Activated T-helper 2 cell treated with anti-CD3 and anti-CD28 coated beads, Interferon-gamma antibody, Interleukin-2, Interleukin-4, amounts not matched to agents 10 μg/mL and 5 μg/mL and 100 μg/mL, durations not matched to agents 14 hours and 24 hours and 36 hours (primary cell): Measurements from ENCODE around the gene OPRM1. TPM values are rescaled to one million over a fixed set of nuclear protein-coding genes. Genes with fewer than 3 reads are reported as not detected.

Source experiments
- DNase-seq: peaks from one replicate; pipeline ENCODE4 v3.0.0; 2021; ENCODE audit warnings: low spot score
- H3K27ac Mint-ChIP-seq: one replicate; pipeline ENCODE4 v1.8.0; 2021; ENCODE audit warnings: mixed read lengths
- H3K27me3 Mint-ChIP-seq: one replicate; pipeline ENCODE4 v1.8.0; 2021; ENCODE audit warnings: low read depth, mixed read lengths
- H3K36me3 Mint-ChIP-seq: one replicate; pipeline ENCODE4 v1.8.0; 2021; ENCODE audit warnings: low read depth, mixed read lengths
- H3K4me1 Mint-ChIP-seq: one replicate; pipeline ENCODE4 v1.8.0; 2021; ENCODE audit warnings: low read depth, mixed read lengths
- H3K4me3 Mint-ChIP-seq: one replicate; pipeline ENCODE4 v1.8.0; 2021; ENCODE audit warnings: low read depth, mild to moderate bottlenecking, moderate library complexity, mixed read lengths
- H3K9me3 Mint-ChIP-seq: one replicate; pipeline ENCODE4 v1.8.0; 2021; ENCODE audit warnings: mixed read lengths
- intact Hi-C: fragments of 100-400 bp; cut with micrococcal nuclease; formaldehyde crosslinking; loops from one replicate; pipeline ENCODE4 v1.15.1; 2023
- total RNA-seq: library from RNA; stranded (reverse); gene quantifications from 2 replicates; pipeline ENCODE4 v1.2.3, GENCODE V29; 2022

Gene OPRM1
- not detected in 2 replicates for total RNA-seq

DNA sequence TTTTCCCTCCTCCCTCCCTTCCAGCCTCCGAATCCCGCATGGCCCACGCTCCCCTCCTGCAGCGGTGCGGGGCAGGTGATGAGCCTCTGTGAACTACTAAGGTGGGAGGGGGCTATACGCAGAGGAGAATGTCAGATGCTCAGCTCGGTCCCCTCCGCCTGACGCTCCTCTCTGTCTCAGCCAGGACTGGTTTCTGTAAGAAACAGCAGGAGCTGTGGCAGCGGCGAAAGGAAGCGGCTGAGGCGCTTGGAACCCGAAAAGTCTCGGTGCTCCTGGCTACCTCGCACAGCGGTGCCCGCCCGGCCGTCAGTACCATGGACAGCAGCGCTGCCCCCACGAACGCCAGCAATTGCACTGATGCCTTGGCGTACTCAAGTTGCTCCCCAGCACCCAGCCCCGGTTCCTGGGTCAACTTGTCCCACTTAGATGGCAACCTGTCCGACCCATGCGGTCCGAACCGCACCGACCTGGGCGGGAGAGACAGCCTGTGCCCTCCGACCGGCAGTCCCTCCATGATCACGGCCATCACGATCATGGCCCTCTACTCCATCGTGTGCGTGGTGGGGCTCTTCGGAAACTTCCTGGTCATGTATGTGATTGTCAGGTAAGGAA, at the start of gene OPRM1:
Gene OPRM1 (plus strand): TSS at position 10 of the 612 bp plus-strand sequence. CDS start 305 bp downstream, at position 315.
- Mint-ChIP-seq H3K27me3 (no peaks in the 10 kb centered on the region), H3K4me1 (no peaks in the 10 kb centered on the region), H3K9me3 (no peaks in the 10 kb centered on the region), H3K27ac (no peak within 1 kb of the TSS), H3K4me3 (no peak within 1 kb of the TSS), H3K36me3 (no peaks in the 10 kb centered on the region)
- DNase-seq = peak; percentile 25
- intact Hi-C loops = no loop called here

DNA sequence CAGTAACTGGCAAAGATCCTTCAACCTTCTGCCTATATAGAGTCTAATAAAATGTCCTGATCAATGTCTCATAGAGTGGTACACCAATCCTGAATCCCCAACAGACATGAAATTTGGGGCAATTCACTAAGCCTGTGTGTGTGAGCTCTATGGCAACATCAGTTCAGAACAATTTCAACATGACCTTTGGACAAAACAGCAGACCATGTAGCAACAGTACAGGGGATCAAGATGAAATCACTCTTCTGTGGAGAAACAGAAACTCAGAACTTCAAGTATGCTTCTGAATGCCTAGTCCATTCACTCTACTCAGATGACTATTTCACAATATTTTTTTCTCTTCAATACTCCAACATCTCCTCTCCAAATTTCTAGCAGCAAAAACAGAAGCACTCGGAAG, 49.1 kb upstream of the OPRM1 start:
- intact Hi-C loops = no loop called here
- H3K27me3 Mint-ChIP-seq = no peaks in the 10 kb centered on the region

DNA sequence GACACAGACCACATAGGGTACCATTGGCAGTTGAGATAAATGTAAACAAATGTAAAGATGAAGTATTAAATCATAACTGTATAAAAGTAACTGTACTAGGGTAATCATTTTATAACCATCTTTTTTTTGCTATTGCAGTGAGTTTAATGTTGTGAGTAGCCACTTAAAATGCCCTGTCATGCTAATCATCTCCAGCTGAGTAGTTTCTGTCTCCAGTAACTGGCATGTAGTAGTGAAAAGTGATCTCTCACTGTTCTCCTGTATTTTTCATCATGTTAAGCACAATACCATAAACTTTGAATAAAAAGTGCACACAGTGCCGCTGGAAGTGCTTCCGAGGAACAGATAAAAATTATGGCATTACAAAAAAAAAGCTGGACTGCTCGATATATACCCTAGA, 45.0 kb upstream of the OPRM1 start:
- H3K4me1 Mint-ChIP-seq = no peaks in the 10 kb centered on the region
- H3K27me3 Mint-ChIP-seq = no peaks in the 10 kb centered on the region
- no peak for DNase-seq
- no peaks in the 10 kb centered on the region for H3K9me3 Mint-ChIP-seq
- intact Hi-C loops = no loop called here
- no peak overlapping the region for H3K4me3 Mint-ChIP-seq
- no peak overlapping the region for H3K27ac Mint-ChIP-seq
- no peaks in the 10 kb centered on the region for H3K36me3 Mint-ChIP-seq

More for the DNA sequence above, 49.1 kb upstream of the OPRM1 start:
- H3K27ac Mint-ChIP-seq = no peak overlapping the region
- H3K4me3 Mint-ChIP-seq = no peak overlapping the region
- no peak for DNase-seq
- no peaks in the 10 kb centered on the region for H3K4me1 Mint-ChIP-seq
- no peaks in the 10 kb centered on the region for H3K36me3 Mint-ChIP-seq
- no peaks in the 10 kb centered on the region for H3K9me3 Mint-ChIP-seq

DNA sequence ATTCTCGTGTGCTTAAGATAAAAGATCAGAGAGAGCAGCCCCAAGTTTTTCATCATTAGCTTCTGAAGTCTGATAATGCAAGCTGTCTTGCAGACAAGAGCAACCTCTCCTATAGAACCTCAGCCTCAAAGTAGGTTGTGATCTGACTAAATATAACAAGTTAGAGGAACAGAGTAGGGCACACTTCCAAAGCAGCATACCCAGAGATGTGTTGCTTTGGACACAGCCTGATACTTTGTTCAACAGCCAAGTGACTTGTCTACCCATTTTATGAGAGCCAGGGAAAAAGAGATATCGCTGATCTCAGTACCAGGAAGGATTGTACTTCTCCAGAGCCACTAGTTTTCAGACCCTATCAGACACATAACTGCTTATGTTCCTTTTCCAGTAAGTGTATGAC, 44.2 kb upstream of the OPRM1 start:
- Mint-ChIP-seq H3K4me3 (no peak overlapping the region), H3K27me3 (no peaks in the 10 kb centered on the region), H3K9me3 (no peaks in the 10 kb centered on the region), H3K27ac (no peak overlapping the region), H3K36me3 (no peaks in the 10 kb centered on the region), H3K4me1 (no peaks in the 10 kb centered on the region)
- intact Hi-C loops = no loop called here
- DNase-seq = no peak

DNA sequence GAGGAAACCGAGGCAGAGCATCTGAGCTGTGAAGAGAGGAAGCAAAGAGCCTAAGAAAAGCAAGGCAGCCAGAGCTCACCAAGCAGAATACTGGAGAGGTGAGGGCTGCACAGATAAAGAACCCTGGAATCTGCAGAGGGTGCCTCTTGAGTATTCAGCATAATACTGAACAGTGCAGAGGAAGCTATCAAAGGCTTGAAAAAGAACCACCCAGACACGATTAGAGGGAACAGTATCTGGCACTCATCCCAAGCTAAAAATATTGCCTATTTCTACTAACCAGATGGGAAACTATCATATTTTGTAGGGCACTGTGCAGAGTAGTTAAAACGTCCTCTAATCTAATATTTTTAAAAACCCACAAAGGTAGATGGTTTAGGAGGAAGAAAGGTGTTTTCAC, 41.8 kb upstream of the OPRM1 start:
- no peaks in the 10 kb centered on the region for H3K27me3 Mint-ChIP-seq
- intact Hi-C loops = no loop called here
- H3K36me3 Mint-ChIP-seq = no peaks in the 10 kb centered on the region
- no peak overlapping the region for H3K27ac Mint-ChIP-seq
- H3K4me1 Mint-ChIP-seq = no peaks in the 10 kb centered on the region
- DNase-seq = no peak
- H3K4me3 Mint-ChIP-seq = no peak overlapping the region
- no peaks in the 10 kb centered on the region for H3K9me3 Mint-ChIP-seq

DNA sequence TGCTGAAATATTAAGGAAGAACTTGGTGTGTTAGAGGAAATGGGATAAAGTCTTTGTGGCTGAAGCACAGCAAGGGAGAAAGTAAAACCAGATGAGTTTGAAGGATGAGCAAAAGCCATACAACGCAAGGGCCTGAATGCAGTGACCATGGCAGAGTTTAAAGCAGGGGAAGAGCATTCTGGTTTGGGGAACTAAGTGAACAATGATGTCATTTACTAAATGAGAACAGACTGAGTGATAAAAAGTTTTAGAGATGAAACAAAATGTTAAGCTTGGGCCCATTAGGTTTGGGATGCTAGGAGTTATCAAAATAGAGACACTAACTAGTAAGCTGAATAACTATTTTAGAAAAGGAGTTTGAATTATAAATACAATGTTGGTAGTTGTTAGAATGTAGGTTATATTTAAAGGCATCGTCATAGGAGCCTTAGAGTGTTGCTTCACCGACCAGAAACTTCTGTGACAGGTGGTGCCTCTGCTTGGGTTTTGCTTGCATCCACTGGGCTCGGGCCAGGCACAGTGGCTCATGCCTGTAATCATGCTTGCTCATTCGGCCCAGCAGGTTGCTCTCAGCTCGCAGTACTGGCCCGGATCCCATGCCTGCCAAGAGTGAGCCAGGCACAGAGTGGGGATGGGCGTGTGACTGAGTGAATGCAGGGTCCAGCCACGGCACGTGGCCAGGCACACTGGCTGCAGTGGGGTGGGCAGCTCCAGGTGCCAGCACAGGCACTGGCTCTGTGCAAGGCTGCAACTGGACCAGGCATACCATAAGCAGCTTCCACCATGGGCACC, 37.4 kb upstream of the OPRM1 start:
- no peaks in the 10 kb centered on the region for H3K27me3 Mint-ChIP-seq
- H3K9me3 Mint-ChIP-seq = no peaks in the 10 kb centered on the region
- intact Hi-C loops = no loop called here
- H3K36me3 Mint-ChIP-seq = no peaks in the 10 kb centered on the region
- DNase-seq = no peak
- H3K27ac Mint-ChIP-seq = no peak overlapping the region
- H3K4me1 Mint-ChIP-seq = no peaks in the 10 kb centered on the region
- H3K4me3 Mint-ChIP-seq = no peak overlapping the region

DNA sequence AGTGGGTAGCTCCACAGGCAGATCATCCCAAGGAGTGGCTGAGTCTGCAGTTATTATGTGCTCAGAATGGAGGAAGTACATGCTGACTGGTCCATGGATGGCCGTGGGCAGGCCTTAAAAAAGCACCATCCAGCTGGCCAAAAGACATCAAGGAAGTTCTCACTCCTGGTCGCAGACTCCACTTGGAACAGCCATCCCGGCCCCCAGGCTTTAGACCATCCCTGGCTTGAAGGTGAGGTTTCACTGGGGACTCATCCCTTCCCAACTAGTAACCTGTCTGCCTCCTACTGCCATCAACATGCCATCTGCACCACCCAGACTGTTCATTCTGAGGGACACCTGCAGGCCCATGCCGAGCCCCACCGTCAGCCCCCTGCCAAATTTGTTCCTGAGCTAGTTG, 36.1 kb upstream of the OPRM1 start:
- no peak overlapping the region for H3K4me3 Mint-ChIP-seq
- no peak for DNase-seq
- H3K36me3 Mint-ChIP-seq = no peaks in the 10 kb centered on the region
- H3K27me3 Mint-ChIP-seq = no peaks in the 10 kb centered on the region
- H3K9me3 Mint-ChIP-seq = no peaks in the 10 kb centered on the region
- intact Hi-C loops = no loop called here
- H3K4me1 Mint-ChIP-seq = no peaks in the 10 kb centered on the region
- no peak overlapping the region for H3K27ac Mint-ChIP-seq

DNA sequence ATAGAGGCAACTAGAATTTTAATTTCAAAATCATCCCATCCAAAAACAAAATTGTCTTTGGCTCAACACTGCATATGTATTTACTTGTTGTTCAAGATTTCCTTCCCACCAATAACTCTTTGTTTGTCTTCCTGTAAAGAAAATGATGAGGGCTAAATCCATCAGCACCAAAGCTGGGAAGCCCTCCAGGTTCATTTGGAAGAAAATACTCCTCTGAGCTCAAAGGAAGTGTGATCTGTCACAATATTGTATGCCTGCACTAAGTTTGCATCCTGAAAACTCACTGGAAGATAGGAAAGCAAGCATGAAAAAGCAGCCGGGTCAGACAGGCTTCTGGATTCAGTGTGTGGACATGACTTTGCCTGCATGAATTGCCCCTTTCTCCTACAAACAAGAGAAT, 28.7 kb upstream of the OPRM1 start:
- no peak for DNase-seq
- no peaks in the 10 kb centered on the region for H3K36me3 Mint-ChIP-seq

DNA sequence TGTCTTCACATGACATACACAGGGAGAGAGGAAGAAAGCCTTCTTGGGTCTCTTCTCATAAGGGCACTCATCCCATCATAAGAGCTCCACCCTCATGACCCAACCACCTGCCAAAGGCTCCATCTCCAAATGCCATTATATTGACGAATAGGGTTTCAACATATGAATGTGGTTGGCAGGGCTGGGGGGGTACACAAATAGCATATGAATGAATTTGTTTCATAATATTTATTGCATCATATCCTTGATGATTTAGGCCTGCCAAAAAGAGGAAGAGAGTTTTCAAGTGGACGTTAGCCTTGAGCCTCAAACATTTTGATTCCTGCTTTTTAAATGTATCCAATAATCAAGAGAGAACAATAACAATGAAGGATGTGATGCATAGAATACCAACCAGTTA, 26.2 kb upstream of the OPRM1 start:
- intact Hi-C loops = no loop called here
- no peaks in the 10 kb centered on the region for H3K27me3 Mint-ChIP-seq

More for the DNA sequence above, 28.7 kb upstream of the OPRM1 start:
- intact Hi-C loops = no loop called here
- Mint-ChIP-seq H3K27me3 (no peaks in the 10 kb centered on the region), H3K4me1 (no peaks in the 10 kb centered on the region), H3K9me3 (no peaks in the 10 kb centered on the region), H3K27ac (no peak overlapping the region), H3K4me3 (no peak overlapping the region)

DNA sequence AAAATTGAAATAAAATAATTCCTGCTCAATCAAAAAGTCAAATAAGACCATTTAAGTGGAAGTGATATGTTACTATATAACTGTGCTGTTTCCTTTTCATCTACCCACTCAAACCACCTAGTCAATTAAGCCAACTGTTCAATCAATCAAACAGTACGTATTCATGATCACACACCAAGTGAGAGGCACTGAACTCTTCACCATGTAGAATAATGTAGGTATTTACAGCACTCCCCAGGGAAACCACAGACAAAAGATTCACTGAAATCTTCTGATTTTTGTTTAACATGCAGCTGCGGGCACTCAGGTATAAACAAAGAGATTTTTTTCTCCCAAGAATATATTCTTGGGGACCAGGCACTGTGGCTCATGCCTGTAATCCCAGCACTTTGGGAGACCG, 21.3 kb upstream of the OPRM1 start:
- Mint-ChIP-seq H3K27ac (no peak overlapping the region), H3K36me3 (no peaks in the 10 kb centered on the region), H3K4me1 (no peaks in the 10 kb centered on the region), H3K27me3 (no peaks in the 10 kb centered on the region), H3K9me3 (no peaks in the 10 kb centered on the region), H3K4me3 (no peak overlapping the region)
- intact Hi-C loops = no loop called here
- no peak for DNase-seq

More for the DNA sequence above, 26.2 kb upstream of the OPRM1 start:
- no peak for DNase-seq
- Mint-ChIP-seq H3K4me3 (no peak overlapping the region), H3K4me1 (no peaks in the 10 kb centered on the region), H3K9me3 (no peaks in the 10 kb centered on the region), H3K36me3 (no peaks in the 10 kb centered on the region), H3K27ac (no peak overlapping the region)

DNA sequence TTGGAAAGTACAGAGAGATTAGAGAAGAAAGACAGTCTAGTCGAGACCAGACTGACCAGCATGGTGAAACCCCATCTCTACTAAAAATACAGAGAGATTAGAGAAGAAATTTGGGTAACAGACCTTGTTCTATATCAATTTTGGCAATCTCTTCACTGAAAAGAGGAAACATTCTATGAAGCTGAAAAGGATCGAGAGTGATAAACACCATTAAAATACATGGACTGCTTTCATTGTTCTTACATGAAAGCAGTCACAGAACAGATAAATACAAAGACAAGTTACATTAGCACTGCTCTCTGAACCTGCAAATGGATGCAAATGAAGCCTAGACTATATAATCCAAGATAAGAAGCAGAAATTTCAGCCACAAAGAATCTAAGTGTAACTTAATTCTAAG, 8.4 kb upstream of the OPRM1 start:
- H3K27ac Mint-ChIP-seq = no peak overlapping the region
- no peak for DNase-seq
- intact Hi-C loops = no loop called here
- no peaks in the 10 kb centered on the region for H3K27me3 Mint-ChIP-seq
- H3K4me1 Mint-ChIP-seq = no peaks in the 10 kb centered on the region
- H3K9me3 Mint-ChIP-seq = no peaks in the 10 kb centered on the region
- no peaks in the 10 kb centered on the region for H3K36me3 Mint-ChIP-seq
- no peak overlapping the region for H3K4me3 Mint-ChIP-seq

DNA sequence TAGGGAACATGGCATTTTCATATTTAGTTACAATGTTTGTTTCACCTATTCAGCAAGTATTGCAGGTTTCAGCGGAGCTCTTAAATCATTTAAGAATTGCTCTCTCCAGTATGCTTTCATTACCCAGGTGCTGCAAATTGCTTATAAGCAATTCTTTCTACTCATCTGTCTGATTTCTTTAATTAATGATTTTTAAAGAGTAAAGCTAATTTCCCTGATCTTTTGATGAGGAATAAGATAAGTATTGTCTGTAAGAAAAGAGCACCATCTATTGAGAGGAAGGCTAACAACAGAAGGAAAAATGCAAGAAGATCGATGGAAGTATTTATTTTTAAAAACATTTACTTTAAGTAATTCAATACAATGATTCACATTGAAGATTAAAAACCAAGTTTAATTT, 2.0 kb downstream of the OPRM1 start:
- Mint-ChIP-seq H3K4me3 (no peak overlapping the region), H3K4me1 (no peaks in the 10 kb centered on the region), H3K36me3 (no peaks in the 10 kb centered on the region), H3K9me3 (no peaks in the 10 kb centered on the region), H3K27ac (no peak overlapping the region), H3K27me3 (no peaks in the 10 kb centered on the region)
- intact Hi-C loops = no loop called here
- DNase-seq = no peak

DNA sequence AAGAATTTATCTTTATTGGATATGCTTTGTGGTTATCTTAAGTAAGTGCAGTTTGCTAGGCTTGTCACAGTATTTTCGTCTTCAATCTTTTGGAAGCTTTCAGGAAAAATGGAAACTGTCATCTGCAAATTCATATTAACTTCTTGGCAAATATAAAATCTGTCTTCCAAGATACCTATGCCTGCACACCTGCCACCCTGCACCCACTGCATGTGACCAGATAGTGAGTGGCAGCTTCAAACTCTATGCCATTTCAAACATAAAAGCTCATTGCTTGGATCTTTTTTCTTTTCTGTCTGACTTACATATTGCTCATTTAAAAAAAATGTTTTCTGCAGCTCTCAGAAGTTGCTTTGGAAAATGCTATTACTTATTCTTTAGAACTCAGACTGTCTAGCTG, 14.1 kb downstream of the OPRM1 start:
- Mint-ChIP-seq H3K36me3 (no peaks in the 10 kb centered on the region), H3K27ac (no peak overlapping the region), H3K27me3 (no peaks in the 10 kb centered on the region), H3K4me1 (no peaks in the 10 kb centered on the region), H3K4me3 (no peak overlapping the region), H3K9me3 (no peaks in the 10 kb centered on the region)
- no peak for DNase-seq
- intact Hi-C loops = no loop called here
